ENCODE measurements around the gene SERHL2.

- TF ChIP-seq EZH2 (IDR thresholded peaks at IDR 0.05; ENCODE audit: low read depth, unreplicated experiment) = no peak
- TF ChIP-seq CTCF (conservative IDR thresholded peaks at IDR 0.05; ENCODE audit: low read depth in 2 of 2) = no peak
- no peak for TF ChIP-seq STAT1 (IDR thresholded peaks at IDR 0.05; ENCODE audit: unreplicated experiment)
- TF ChIP-seq POLR2AphosphoS5 (IDR thresholded peaks at IDR 0.05; ENCODE audit: low read depth) = no peak
- TF ChIP-seq ZNF114 (CRISPR knock-in tag; IDR thresholded peaks at IDR 0.05) = no peak
Measured at GRCh38 chr22:42596336-42596735, 42.6 kb downstream of the SERHL2 start.

Data from GM23338 (cell line).